HG03342 (cell line): ENCODE results near the gene CYRIA.

Source experiments
- ATAC-seq: cut with Tn5 transposase; IDR thresholded peaks from one replicate; pipeline ENCODE4 v1.9.1; 2021; ENCODE audit warnings: mild to moderate bottlenecking, moderate library complexity; ENCODE audit not compliant: unreplicated experiment

The CYRIA gene

GRCh38 chr2:16633621-16634430, 31.8 kb downstream of the CYRIA start:
- no peak for ATAC-seq

- no peak for ATAC-seq
Measured at GRCh38 chr2:16632598-16632997, 33.0 kb downstream of the CYRIA start.

- ATAC-seq, result no peak
Measured at GRCh38 chr2:16630463-16630862, 35.2 kb downstream of the CYRIA start.

GRCh38 chr2:16629770-16630169, 35.9 kb downstream of the CYRIA start:
- no peak for ATAC-seq

- ATAC-seq, result no peak
Measured at GRCh38 chr2:16629044-16629443, 36.6 kb downstream of the CYRIA start.

- no peak for ATAC-seq
Measured at GRCh38 chr2:16628314-16628713, 37.3 kb downstream of the CYRIA start.

GRCh38 chr2:16626997-16627605, 38.5 kb downstream of the CYRIA start:
- ATAC-seq, result no peak

GRCh38 chr2:16626497-16626896, 39.1 kb downstream of the CYRIA start:
- ATAC-seq, result no peak

GRCh38 chr2:16625759-16626158, 39.9 kb downstream of the CYRIA start:
- ATAC-seq, result peak; percentile 84

- no peak for ATAC-seq
Measured at GRCh38 chr2:16625201-16625729, 40.4 kb downstream of the CYRIA start.

- ATAC-seq, result no peak
Measured at GRCh38 chr2:16624436-16624780, 41.2 kb downstream of the CYRIA start.

GRCh38 chr2:16623564-16624435, 41.8 kb downstream of the CYRIA start:
- ATAC-seq, result no peak

GRCh38 chr2:16623031-16623430, 42.6 kb downstream of the CYRIA start:
- no peak for ATAC-seq

GRCh38 chr2:16622399-16622968, 43.1 kb downstream of the CYRIA start:
- ATAC-seq, result no peak

- ATAC-seq, result no peak
Measured at GRCh38 chr2:16621316-16621715, 44.3 kb downstream of the CYRIA start.

- no peak for ATAC-seq
Measured at GRCh38 chr2:16620590-16620989, 45.0 kb downstream of the CYRIA start.

GRCh38 chr2:16619576-16620245, 45.9 kb downstream of the CYRIA start:
- no peak for ATAC-seq

- ATAC-seq, result no peak
Measured at GRCh38 chr2:16617282-16618266, 48.1 kb downstream of the CYRIA start.
